Measurements from ENCODE around the gene CCDC177. TPM values are rescaled to one million over a fixed set of nuclear protein-coding genes. Genes with fewer than 3 reads are reported as not detected.

Gene CCDC177
- total RNA-seq, 1 experiment from 2014 or later: not detected

- H4K20me1 ChIP-seq (ENCODE audit: insufficient read depth): no peaks in the 10 kb centered on the region
- H3K4me3 ChIP-seq: no peak overlapping the region
- H2AFZ ChIP-seq: no peak overlapping the region
- POLR2A ChIA-PET (ENCODE audit: unreplicated experiment): no interaction called here
- no TSS peak for BruUV-seq (replicated peaks)
- H3K4me1 ChIP-seq (replicated peaks; ENCODE audit: insufficient read depth): peaks cover 23% of the 10 kb centered on the region
- H3K79me2 ChIP-seq (ENCODE audit: low read depth): no peaks in the 10 kb centered on the region
- no peaks in the 10 kb centered on the region for H3K9me2 ChIP-seq (ENCODE audit: insufficient read depth)
- H3K27ac ChIP-seq: no peak overlapping the region
- H3K4me2 ChIP-seq: no peak overlapping the region
- H3K9me3 ChIP-seq (ENCODE audit: insufficient read depth, low read depth): no peaks in the 10 kb centered on the region
- peaks cover 13% of the 10 kb centered on the region for H3F3A ChIP-seq (ENCODE audit: insufficient read depth, low read depth)
- intact Hi-C loops (cut with micrococcal nuclease; ENCODE audit: unreplicated experiment): no loop called here
- CTCF ChIA-PET: no interaction called here
- H3K36me3 ChIP-seq (ENCODE audit: low read depth): no peaks in the 10 kb centered on the region
- no peak for DNase-seq
- TF ChIP-seq, protein P1, sequence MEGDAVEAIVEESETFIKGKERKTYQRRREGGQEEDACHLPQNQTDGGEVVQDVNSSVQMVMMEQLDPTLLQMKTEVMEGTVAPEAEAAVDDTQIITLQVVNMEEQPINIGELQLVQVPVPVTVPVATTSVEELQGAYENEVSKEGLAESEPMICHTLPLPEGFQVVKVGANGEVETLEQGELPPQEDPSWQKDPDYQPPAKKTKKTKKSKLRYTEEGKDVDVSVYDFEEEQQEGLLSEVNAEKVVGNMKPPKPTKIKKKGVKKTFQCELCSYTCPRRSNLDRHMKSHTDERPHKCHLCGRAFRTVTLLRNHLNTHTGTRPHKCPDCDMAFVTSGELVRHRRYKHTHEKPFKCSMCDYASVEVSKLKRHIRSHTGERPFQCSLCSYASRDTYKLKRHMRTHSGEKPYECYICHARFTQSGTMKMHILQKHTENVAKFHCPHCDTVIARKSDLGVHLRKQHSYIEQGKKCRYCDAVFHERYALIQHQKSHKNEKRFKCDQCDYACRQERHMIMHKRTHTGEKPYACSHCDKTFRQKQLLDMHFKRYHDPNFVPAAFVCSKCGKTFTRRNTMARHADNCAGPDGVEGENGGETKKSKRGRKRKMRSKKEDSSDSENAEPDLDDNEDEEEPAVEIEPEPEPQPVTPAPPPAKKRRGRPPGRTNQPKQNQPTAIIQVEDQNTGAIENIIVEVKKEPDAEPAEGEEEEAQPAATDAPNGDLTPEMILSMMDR (conservative IDR thresholded peaks at IDR 0.05): no peak
- no peak for TF ChIP-seq EZH2 (IDR thresholded peaks at IDR 0.05; ENCODE audit: low read depth)
- H3K27me3 ChIP-seq (ENCODE audit: insufficient read depth, low read depth): peaks cover 22% of the 10 kb centered on the region; the same call in 1 of the 2 replicates
Observed at GRCh38 chr14:69527635-69528034, 47.0 kb downstream of the CCDC177 start.

- no peak overlapping the region for H3K27ac ChIP-seq
- CTCF ChIA-PET: no interaction called here
- H4K20me1 ChIP-seq (ENCODE audit: insufficient read depth): no peaks in the 10 kb centered on the region
- H3K4me2 ChIP-seq: no peak overlapping the region
- H3K36me3 ChIP-seq (ENCODE audit: low read depth): no peaks in the 10 kb centered on the region
- no peaks in the 10 kb centered on the region for H3K9me2 ChIP-seq (ENCODE audit: insufficient read depth)
- peaks cover 5% of the 10 kb centered on the region for H3K4me1 ChIP-seq (replicated peaks; ENCODE audit: insufficient read depth)
- H3F3A ChIP-seq (ENCODE audit: insufficient read depth, low read depth): no peaks in the 10 kb centered on the region
- no peak for DNase-seq
- no TSS peak for BruUV-seq (replicated peaks)
- H3K9me3 ChIP-seq (ENCODE audit: insufficient read depth, low read depth): no peaks in the 10 kb centered on the region
- intact Hi-C loops (cut with micrococcal nuclease; ENCODE audit: unreplicated experiment): no loop called here
- no peaks in the 10 kb centered on the region for H3K79me2 ChIP-seq (ENCODE audit: low read depth)
- H2AFZ ChIP-seq: no peak overlapping the region
- H3K4me3 ChIP-seq: no peak overlapping the region
- peaks cover 22% of the 10 kb centered on the region; the same call in 1 of the 2 replicates for H3K27me3 ChIP-seq (ENCODE audit: insufficient read depth, low read depth)
- TF ChIP-seq EZH2 (IDR thresholded peaks at IDR 0.05; ENCODE audit: low read depth): no peak
- TF ChIP-seq, protein P1 (conservative IDR thresholded peaks at IDR 0.05): no peak
- POLR2A ChIA-PET (ENCODE audit: unreplicated experiment): interaction anchor here (0.6 kb wide), 1 partner anchor 85 kb away, joined by 4 read pairs; the partner anchor contains the start of gene SUSD6
Observed at GRCh38 chr14:69525896-69526295, 48.8 kb downstream of the CCDC177 start.

- intact Hi-C loops (cut with micrococcal nuclease; ENCODE audit: unreplicated experiment): no loop called here
- Histone ChIP-seq H4K20me1 (ENCODE audit: insufficient read depth) (no peaks in the 10 kb centered on the region), H3K27me3 (ENCODE audit: insufficient read depth, low read depth) (peaks cover 22% of the 10 kb centered on the region; the same call in 1 of the 2 replicates), H3K27ac (no peak overlapping the region), H3K36me3 (ENCODE audit: low read depth) (no peaks in the 10 kb centered on the region), H3K9me3 (ENCODE audit: insufficient read depth, low read depth) (no peaks in the 10 kb centered on the region), H3K4me1 (replicated peaks; ENCODE audit: insufficient read depth) (no peaks in the 10 kb centered on the region), H3K9me2 (ENCODE audit: insufficient read depth) (no peaks in the 10 kb centered on the region), H3F3A (ENCODE audit: insufficient read depth, low read depth) (peaks cover 3% of the 10 kb centered on the region; the same call in 1 of the 2 replicates), H2AFZ (no peak overlapping the region), H3K4me3 (no peak overlapping the region), H3K79me2 (ENCODE audit: low read depth) (no peaks in the 10 kb centered on the region), H3K4me2 (no peak overlapping the region)
- TF ChIP-seq EZH2 (IDR thresholded peaks at IDR 0.05; ENCODE audit: low read depth): no peak
- TF ChIP-seq, protein P1 (conservative IDR thresholded peaks at IDR 0.05): no peak
- POLR2A ChIA-PET (ENCODE audit: unreplicated experiment): no interaction called here
- DNase-seq: no peak
- BruUV-seq (replicated peaks): no TSS peak
- CTCF ChIA-PET: no interaction called here
Observed at GRCh38 chr14:69522026-69522425, 52.6 kb downstream of the CCDC177 start.

Other genes with a start within 250 kb of the CCDC177 start
- gene ERH, start 176.6 kb downstream of the CCDC177 start, total RNA-seq (2021): 197 and 347 TPM in 2 replicates
- 78.7 and 95.1 TPM in 2 replicates for gene SLC39A9, start 176.2 kb downstream of the CCDC177 start, total RNA-seq (2021)
- gene PLEKHD1, start 90.1 kb downstream of the CCDC177 start, total RNA-seq (2021): 0.60 and 0.65 TPM in 2 replicates
- 24.1 and 43.3 TPM in 2 replicates for gene SUSD6, start 36.7 kb upstream of the CCDC177 start, total RNA-seq (2021)
- 385 and 395 TPM in 2 replicates for gene SRSF5, start 192.3 kb upstream of the CCDC177 start, total RNA-seq (2021)
- gene SLC10A1, start 222.4 kb upstream of the CCDC177 start, total RNA-seq (2021): not detected in 2 replicates